ENCODE data around the gene TUBB.

DNA sequence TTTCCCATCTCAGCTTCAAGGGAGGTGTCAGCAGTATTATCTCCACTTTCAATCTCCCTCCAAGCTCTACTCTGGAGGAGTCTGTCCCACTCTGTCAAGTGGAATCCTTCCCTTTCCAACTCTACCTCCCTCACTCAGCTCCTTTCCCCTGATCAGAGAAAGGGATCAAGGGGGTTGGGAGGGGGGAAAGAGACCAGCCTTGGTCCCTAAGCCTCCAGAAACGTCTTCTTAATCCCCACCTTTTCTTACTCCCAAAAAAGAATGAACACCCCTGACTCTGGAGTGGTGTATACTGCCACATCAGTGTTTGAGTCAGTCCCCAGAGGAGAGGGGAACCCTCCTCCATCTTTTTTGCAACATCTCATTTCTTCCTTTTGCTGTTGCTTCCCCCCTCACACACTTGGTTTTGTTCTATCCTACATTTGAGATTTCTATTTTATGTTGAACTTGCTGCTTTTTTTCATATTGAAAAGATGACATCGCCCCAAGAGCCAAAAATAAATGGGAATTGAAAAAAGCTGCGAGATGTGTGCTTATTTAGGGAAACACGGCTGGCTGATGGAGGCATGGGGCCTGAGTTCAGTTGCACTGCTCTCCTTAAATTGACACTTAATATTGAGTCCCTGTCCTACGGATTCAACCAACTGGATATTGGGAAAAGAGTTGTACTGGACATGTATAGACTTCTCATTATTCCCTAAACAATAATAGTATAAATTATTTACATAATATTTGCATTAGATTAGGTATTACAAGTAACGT, 4.9 kb downstream of the TUBB start:
- TF ChIP-seq, protein P1, sequence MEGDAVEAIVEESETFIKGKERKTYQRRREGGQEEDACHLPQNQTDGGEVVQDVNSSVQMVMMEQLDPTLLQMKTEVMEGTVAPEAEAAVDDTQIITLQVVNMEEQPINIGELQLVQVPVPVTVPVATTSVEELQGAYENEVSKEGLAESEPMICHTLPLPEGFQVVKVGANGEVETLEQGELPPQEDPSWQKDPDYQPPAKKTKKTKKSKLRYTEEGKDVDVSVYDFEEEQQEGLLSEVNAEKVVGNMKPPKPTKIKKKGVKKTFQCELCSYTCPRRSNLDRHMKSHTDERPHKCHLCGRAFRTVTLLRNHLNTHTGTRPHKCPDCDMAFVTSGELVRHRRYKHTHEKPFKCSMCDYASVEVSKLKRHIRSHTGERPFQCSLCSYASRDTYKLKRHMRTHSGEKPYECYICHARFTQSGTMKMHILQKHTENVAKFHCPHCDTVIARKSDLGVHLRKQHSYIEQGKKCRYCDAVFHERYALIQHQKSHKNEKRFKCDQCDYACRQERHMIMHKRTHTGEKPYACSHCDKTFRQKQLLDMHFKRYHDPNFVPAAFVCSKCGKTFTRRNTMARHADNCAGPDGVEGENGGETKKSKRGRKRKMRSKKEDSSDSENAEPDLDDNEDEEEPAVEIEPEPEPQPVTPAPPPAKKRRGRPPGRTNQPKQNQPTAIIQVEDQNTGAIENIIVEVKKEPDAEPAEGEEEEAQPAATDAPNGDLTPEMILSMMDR (IDR thresholded peaks at IDR 0.05; ENCODE audit: extremely low read depth in 1 of 2, insufficient read depth in 1 of 2, low read depth in 1 of 2, low read length in 2 of 2): no peak
- TF ChIP-seq MYC (IDR thresholded peaks at IDR 0.05; ENCODE audit: low read depth, low read length): no peak
- TF ChIP-seq EZH2 (IDR thresholded peaks at IDR 0.05; ENCODE audit: borderline replicate concordance, low read depth, low read length, severe bottlenecking): no peak
- no peak for TF ChIP-seq POLR2A (IDR thresholded peaks at IDR 0.05; ENCODE audit: low read depth, low read length)
